HG03039 (cell line): ENCODE results near the gene RPL10A.

Experiments used
- ATAC-seq: cut with Tn5 transposase; IDR thresholded peaks from one replicate; pipeline ENCODE4 v1.9.1; 2021; ENCODE audit warnings: mild to moderate bottlenecking, moderate library complexity; ENCODE audit not compliant: unreplicated experiment

Gene RPL10A

GRCh38 chr6:35491558-35492257 lies 23.5 kb downstream of the RPL10A start:
- no peak for ATAC-seq

- no peak for ATAC-seq
Measured at GRCh38 chr6:35492258-35492973, 24.2 kb downstream of the RPL10A start.

GRCh38 chr6:35492974-35493284 lies 24.7 kb downstream of the RPL10A start:
- no peak for ATAC-seq

- no peak for ATAC-seq
Measured at GRCh38 chr6:35493307-35493983, 25.2 kb downstream of the RPL10A start.

- no peak for ATAC-seq
Measured at GRCh38 chr6:35494161-35494563, 26.0 kb downstream of the RPL10A start.

GRCh38 chr6:35495258-35496035 lies 27.2 kb downstream of the RPL10A start:
- no peak for ATAC-seq

GRCh38 chr6:35496036-35496840 lies 28.0 kb downstream of the RPL10A start:
- no peak for ATAC-seq

- ATAC-seq, result no peak
Measured at GRCh38 chr6:35496841-35497570, 28.8 kb downstream of the RPL10A start, which contains the start of gene TEAD3. Gene TEAD3 (minus strand): TSS chr6:35497079.

GRCh38 chr6:35497571-35498421 lies 29.6 kb downstream of the RPL10A start:
- ATAC-seq, result no peak

- no peak for ATAC-seq
Measured at GRCh38 chr6:35498422-35499067, 30.3 kb downstream of the RPL10A start.

GRCh38 chr6:35499372-35499771 lies 31.2 kb downstream of the RPL10A start:
- ATAC-seq, result no peak

- ATAC-seq, result no peak
Measured at GRCh38 chr6:35500782-35501181, 32.6 kb downstream of the RPL10A start.

- no peak for ATAC-seq
Measured at GRCh38 chr6:35501784-35502183, 33.6 kb downstream of the RPL10A start.

- ATAC-seq, result no peak
Measured at GRCh38 chr6:35503534-35503933, 35.3 kb downstream of the RPL10A start.

- ATAC-seq, result no peak
Measured at GRCh38 chr6:35505999-35506412, 37.8 kb downstream of the RPL10A start.

- ATAC-seq, result no peak
Measured at GRCh38 chr6:35506536-35506935, 38.3 kb downstream of the RPL10A start.

GRCh38 chr6:35507221-35507620 lies 39.0 kb downstream of the RPL10A start:
- ATAC-seq, result no peak

- no peak for ATAC-seq
Measured at GRCh38 chr6:35508027-35508426, 39.8 kb downstream of the RPL10A start.
